GM19324 (cell line): ENCODE measurements around the gene LIMS2.

Source experiments
- ATAC-seq: cut with Tn5 transposase; IDR thresholded peaks from one replicate; pipeline ENCODE4 v1.9.1; 2021; ENCODE audit warnings: mild to moderate bottlenecking, moderate library complexity; ENCODE audit not compliant: unreplicated experiment, low FRiP score

Gene LIMS2

DNA sequence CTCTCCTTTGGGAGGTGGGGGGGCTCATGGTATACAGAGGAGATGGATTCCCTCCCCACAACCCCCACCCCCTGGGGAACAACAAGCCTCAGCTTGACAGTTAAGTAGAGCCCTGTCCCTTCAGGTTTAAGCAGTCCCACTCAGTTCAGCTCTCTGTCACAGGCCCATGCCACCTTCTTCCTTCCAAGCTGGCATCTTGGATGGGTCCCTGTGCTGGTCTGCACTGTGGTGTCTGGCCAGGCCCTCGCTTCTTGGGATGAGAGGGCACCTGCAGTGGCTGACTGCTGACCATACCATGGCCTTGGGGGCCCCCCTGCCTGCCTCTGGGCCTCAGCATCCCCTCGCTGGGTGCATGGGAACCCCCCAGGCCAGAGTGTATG lies 49.8 kb downstream of the LIMS2 start:
- no peak for ATAC-seq

DNA sequence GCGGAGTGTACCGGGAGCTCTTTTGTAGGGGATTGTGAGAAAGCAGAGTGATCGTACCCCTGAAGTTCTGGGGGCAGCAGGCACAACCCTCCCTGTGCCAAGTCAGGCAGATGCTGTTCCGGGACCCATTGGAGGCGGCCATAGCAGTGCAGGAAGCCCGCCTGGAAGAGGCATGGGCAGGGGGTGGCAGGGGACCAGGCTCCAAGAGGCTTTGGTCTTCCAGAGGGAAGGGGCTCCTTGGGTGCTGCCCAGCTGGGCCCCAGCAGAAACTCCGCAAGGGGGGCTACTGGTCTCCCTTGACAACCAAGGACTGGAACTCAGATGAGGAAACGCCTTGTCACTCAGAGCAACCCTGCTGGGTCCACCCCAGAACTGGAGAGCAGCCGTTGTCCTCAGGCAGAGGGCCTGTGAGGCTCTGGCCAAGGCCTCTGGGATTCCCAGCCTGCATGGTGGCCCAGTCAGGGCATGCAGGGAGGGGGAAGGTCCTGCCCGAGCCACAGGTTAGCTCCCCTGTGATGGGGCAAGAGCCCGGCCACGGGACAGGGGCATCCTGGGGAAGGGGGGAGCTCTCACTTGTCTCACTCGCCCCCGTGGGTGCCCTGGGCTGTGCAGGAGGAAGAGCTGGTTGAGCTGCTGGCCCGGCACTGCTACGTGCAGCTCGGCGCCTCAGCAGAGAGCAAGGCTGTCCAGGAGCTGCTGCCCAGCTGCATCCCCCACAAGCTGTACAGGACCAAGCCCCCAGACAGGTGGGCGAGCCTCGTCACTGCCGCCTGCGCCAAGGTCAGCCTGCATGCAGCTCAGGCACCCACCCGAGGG lies 50.4 kb downstream of the LIMS2 start:
- no peak for ATAC-seq

DNA sequence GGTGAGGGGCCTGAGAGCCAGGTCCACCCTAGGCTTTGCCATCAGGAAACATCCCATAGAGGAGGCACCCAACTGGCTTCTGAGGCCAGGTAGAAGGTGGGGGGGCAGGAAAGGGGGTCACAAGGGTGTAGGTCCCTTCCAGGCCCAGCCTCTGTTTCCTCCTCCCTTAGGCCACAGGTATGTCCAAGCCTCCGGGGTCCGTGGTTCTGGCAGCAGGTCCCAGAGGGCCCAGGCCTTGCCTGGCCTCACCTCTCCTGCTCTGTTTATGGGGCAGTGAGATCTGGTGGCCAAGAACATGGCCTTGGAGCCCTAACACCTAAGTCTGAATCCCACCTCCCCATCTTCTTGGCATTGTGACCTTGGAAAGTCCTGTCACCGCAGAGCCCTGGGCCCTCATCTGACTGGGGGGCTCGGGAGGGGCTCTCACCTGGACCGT lies 51.0 kb downstream of the LIMS2 start:
- ATAC-seq = no peak

DNA sequence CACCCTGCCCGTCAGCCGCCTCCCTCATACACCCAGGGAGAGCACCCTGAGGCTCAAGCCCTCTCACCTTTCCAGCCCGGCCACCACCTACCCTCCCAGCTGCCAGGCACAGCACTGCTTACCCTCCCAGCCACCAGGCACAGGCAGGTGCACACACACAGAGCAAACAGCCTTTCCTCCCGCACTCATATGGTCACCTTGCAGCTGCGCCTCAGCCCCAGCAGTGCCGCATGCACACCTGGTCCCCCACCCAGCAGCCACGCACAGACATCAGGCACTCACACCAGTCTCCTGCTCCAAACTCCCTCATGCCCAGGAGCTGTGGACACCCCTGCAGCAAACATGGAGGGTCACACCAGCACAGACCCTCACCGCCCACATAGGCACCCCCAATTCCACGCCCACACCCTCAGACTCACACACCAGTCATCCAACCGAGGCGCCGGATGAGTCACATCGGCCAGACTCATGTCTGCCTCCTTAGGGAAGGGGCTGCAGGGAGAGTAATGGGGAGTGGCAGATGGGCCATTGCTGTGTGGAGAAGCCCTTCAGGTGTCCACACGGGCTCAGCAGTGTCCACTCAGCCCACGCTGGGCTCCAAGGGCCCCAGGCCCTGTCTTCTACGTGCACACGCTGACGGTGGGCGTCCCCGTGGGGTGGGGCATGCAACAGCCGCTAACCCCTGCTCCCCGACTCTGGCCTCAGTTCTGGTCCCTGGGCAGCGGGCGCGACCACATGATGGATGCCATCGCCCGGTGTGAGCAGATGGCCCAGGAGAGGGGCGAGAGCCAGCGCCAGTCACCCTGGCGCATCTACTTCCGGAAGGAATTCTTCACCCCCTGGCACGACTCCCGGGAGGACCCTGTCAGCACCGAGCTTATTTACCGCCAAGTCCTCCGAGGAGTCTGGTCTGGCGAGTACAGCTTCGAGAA lies 51.7 kb downstream of the LIMS2 start:
- ATAC-seq = no peak

DNA sequence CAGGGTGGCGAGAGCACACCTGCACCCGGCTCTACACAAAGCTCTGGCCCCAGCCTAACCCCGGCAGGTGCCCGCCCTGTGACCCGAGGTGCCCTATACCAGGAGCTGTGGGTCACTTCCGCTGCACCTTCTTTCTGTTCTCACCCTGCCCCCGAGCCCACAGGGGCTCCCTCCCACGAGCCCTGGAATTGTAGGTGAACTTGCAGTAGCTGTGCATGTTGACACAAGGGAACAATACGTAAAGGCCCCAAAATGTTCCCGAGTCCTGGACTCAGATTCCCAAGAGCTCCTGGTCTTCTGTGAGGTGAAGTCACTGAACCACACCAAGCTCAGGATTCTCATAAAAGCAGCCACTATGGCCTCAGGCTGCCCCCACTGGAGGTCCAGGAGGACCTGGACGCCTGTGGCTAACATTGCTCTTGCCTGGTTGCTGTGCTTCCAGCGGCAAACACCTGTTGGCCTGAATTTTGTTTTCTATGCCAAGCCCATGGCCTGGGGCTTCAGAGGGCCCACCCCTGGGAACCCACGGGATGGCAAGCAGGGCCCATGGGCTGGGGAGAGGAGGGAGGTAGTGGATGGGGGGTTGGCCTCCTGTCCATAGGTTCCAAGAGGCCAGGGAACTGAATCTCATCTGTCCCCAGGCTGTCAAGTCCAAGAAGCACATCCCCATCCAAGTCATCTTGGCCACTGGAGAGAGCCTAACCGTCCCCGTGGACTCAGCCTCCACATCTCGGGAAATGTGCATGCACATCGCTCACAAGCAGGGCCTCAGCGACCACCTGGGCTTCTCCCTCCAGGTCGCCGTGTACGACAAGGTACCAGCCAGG lies 52.6 kb downstream of the LIMS2 start:
- no peak for ATAC-seq

DNA sequence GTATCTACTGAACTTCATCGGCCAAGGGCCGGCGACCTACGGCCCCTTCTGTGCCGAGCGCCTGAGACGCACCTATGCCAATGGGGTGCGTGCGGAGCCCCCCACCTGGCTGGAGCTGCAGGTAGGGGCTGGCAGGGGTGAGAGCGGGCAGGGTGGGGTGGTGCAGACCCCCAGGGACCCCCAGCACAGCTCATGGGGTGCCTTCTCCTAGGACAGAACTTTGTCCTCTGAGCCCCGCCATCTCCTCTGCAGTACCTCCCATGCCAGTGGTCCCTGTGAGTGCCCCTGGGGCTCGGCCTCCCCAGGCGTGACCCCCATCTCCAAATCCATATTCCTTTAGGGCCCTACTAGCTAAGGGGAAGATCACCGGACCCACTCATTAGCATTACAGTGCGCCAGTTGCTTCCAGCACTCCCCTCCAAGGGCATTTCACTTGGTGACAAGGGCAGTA lies 53.3 kb downstream of the LIMS2 start:
- no peak for ATAC-seq

DNA sequence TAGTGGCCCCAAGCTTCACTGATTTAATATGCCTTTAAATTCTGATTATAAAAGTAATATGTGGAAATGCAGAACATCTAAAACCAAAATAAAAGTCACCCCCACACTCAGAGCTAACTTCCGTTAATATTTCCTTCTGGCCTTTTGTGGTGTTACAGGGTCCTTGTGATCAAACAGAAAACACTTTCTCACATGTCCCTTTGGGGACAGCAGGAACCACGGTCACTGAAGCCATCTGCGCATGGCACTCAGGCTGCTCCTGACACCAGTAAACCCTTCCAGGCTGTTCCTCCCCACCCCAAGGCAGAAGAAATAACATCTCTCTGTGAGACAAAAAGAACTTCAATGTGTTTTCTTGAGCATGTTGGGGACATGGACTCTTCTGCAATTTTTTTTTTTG lies 54.5 kb downstream of the LIMS2 start:
- no peak for ATAC-seq

DNA sequence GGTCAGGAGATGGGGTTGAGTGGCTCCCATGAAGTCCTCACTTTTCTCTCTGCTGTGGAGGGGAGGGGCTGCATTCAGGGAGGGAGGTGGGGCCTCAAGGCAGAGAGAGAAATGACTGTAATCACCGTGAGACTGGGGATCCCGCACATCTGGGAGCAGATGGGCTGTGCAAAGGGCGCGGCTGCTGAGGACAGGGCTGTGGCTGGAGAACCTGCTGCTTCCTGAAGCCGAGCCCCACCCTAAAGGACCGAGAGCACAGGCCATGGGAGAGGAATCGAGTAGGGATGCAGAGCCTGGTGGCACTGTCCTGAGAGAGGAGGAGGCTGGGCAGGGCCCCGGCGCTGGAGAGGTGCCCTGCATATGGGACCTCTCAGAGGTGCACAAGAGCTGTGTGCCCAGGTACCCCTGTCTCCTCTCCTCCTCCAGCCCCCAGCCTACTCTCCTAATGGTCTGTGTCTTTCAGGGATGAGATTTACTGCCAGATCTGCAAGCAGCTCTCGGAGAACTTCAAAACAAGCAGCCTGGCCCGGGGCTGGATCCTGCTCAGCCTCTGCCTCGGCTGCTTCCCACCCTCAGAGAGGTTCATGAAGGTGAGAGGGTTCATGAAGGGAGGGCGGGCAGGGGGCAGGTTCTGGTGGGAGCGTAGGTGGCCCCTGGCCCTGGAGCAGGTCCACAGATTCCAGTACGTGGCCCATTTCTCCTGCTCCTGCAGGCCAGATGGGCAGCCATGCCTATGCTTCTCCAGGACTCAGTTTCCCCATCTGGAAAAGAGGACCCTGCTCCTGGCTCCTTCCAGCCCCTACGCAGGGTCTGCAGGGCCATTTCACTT lies 55.2 kb downstream of the LIMS2 start:
- no peak for ATAC-seq

DNA sequence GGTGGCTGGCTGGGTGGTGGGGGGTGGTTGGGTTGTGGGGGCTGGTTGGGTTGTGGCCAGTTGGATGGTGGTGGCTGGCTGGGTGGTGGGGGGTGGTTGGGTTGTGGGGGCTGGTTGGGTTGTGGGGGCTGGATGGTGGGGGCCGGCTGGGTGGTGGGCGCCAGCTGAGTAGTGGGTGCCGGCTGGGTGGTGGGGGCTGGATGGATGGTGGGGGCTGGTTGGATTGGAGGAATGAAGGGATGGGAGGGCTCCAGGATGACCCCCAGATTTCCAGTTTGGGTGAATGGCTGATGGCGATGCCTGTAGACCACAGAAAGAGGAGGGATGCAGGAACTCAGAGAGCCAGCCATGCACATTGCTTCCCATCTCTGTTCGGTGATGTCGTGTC lies 56.1 kb downstream of the LIMS2 start:
- no peak for ATAC-seq

DNA sequence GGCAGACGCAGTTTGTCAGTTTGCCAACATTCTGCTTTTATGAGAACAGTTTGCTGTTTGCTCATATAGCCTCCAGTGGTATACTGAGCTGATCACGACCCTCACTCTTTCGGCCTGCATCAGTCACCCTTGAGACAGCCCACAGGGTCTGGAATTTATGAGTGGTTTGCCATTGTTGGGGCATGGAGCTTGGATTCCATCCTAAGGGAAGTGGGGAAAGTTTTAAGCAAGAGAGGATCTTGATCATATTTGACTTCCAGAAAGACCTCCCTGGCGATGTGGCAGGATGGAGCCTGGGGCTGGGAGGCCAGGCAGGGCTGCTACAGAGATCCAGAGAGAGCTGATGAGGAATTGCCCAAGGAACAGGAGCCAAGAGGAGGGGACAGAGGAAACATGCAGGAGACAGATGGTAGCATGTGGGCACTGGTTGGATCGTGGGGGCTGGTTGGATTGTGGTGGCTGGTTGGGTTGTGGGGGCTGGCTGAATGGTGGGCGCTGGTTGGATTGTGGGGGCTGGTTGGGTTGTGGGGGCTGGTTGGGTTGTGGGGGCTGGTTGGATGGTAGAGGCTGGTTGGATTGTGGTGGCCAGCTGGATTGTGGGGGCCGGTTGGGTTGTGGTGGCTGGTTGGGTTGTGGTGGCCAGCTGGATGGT lies 56.7 kb downstream of the LIMS2 start:
- ATAC-seq = no peak

DNA sequence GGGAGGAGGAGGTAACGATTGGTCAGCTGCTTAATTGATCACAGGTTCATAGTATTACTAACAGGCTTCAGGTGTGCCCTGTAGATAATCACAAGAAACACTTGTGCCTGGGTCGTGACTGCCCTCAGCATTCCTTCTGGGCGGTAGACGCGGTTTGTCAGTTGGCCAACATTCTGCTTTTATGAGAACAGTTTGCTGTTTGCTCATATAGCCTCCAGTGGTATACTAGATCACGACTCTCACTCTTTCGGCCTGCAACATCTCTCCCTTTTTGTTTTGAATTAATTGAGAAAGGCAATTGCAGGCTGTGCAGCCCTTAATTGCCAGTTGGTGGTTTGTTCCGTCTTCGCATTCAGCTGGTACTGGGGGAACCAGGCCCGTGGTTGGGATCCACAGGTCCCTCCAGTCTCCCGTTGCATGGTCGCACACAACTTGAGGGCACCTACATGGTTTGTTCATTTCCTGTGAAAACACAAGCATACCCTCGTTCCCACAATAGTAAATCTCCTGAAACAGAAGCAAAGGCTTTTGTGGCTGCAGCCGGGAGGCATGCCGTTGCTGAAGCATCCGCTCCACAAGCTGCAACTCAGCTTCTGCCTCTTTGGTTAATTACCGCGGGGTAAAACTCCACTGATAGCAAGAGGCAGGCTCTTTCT lies 59.7 kb downstream of the LIMS2 start:
- no peak for ATAC-seq

DNA sequence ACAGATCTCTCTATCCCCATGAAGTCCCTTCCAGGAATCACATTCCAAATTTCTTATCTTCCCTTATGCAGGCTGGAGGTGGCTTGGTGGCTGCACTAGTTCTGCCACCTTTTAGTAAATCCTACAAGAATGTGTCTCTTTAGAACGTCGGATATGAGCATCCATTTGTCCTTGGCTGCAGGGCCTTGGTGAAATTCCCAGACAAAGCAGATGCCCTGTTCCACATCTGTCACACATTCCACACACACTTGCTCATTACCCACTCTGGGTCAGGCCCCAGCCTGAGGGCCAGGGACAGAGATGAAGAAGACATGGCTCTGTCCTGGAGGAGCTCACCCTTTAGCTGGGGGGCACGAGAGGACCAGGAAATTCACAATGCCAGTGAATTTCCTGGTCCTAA lies 60.6 kb downstream of the LIMS2 start:
- ATAC-seq = no peak

DNA sequence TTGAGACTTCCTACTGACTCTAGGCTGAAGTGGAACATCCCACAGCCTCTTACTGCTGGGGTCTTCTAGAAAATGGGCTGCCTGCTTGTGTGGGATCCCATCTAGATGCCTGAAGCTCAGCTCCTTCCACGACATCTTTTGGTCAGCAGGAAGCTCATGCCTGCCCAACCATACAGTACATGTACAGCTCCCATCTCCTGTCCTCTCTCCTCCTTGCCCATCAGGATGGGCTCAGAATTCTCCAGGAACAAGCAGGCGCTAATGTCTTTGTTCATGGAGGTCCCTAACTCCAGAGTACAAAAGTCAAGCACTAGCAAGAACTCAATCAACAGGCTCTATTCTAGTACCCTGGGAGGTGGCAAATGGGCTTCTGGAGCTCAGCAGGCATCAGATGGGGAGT lies 61.1 kb downstream of the LIMS2 start:
- no peak for ATAC-seq

DNA sequence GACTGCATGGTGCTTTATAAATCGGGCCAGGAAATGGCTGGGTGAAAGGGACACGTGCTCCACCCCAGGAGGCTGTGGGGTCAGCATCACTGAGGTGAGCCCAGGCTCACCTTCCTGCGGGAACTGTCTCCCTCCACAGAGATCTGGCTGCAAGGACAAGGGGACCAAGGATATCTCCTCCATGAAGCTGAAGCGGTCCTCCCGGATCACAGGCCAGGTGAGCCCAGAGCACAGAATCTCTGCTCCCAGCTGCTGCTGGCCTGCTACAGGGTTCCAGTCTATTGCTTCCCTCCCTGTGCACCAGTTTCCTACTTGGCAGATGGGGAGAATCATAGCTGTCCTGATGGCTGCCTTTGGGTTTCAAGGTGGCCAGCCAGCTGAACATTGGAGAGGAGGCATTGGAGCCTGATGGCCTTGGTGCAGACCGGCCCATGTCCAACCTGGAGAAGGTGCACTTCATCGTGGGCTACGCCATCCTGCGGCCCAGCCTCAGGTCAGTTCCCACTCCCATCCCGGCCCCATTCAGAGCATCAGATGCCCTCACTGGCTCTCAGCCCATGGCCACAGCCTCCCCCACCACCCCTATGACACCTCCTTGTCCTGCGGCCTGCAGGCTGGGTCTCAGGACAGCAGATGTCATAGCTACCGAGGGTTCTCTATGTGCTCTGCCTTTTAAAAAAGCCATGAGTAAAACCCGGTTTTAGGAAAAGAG lies 63.1 kb downstream of the LIMS2 start:
- no peak for ATAC-seq

DNA sequence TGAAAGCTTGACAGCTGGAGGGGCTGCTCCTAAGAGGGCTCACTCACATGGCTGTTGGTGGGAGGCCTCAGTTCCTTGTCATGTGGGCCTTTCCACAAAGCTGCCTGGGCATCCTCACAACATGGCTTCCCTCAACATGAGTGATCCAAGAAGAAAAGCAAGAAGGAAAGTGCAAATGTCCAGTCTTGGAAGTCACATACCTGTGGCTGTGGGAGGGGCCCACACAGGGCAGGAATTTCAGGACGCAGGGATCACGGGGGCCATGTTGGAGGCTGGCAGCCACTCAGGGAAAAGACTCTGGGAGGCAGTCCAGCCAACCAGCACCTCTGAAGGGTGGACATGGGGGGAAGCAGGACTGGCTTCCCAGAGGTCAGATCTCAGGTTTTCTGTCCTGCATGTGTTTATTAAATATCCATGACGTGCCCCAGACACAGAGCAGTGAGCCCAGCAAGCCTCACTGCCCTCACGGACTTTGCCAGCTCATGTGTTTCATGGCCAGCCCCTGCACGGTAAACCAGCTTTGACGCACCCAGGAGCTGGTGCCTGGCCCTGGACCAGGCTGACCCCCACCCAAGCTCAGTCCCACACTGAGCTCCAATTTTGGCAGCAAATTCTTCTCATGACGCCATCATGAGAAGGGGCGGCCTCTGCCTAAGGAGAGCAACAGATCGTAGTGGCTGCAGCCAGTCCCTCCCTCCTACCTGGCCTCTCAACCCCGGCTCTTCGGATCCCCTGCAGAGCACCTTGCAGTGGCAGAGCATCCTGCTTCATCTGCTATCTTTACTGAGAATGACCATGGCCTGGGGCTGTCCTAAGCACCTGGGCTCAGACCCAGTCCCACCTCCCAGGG lies 64.0 kb downstream of the LIMS2 start:
- ATAC-seq = no peak

DNA sequence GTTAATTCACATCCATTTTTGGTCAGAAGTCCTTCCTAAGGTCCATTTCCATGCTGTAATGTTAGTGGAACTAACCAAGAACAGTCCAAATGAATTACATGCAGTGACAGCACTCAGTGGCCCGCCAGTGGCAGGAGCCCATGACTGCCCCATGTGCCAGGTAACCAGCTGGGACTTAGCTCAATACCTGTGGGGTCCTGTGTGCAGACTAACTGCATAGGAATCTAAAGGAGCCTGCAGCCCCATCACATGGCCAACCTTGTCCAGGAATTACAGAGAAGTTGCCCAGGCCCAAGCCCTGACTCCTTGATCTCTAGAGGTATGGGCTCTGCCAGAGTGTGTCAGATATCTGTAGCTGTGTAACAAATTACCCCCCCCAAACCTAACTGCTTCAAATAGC lies 64.8 kb downstream of the LIMS2 start:
- no peak for ATAC-seq

DNA sequence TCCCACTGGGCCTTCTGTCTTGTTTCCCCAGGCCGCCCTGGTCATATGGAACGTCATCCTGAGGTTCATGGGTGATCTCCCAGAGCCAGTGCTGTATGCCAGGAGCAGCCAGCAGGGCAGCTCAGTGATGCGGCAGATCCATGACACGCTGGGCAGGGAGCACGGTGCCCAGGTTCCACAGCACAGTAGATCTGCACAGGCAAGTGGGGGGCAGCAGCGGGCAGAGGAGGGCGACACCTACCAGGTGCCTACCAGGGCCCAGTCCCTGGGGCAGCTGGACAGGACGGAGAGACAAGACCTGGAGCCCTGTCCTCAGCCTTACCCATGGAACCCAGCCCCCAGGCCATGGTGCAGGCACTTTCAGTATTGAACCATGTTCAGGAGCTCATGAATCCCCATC lies 65.5 kb downstream of the LIMS2 start:
- ATAC-seq = no peak
